HG03378 (cell line): Measurements from ENCODE around the gene WDR74.
"Not testable (repeated sequence)": the region's sequence is repeated elsewhere in the genome, so short reads cannot be mapped to it uniquely, and the experiment has no call there.

Experiments
- ATAC-seq: cut with Tn5 transposase; IDR thresholded peaks from one replicate; pipeline ENCODE4 v1.9.1; 2021; ENCODE audit warnings: mild to moderate bottlenecking, moderate library complexity; ENCODE audit not compliant: unreplicated experiment

WDR74 gene

GRCh38 chr11:62860835-62861563 is 21.6 kb upstream of the WDR74 start:
- ATAC-seq, result no peak

GRCh38 chr11:62859281-62859703 is 19.9 kb upstream of the WDR74 start:
- ATAC-seq, result not testable (repeated sequence)

GRCh38 chr11:62858201-62858600 is 18.8 kb upstream of the WDR74 start:
- no peak for ATAC-seq

- ATAC-seq, result no peak
Measured at GRCh38 chr11:62857541-62857982, 18.2 kb upstream of the WDR74 start.

- no peak for ATAC-seq
Measured at GRCh38 chr11:62856333-62856895, 17.0 kb upstream of the WDR74 start.

GRCh38 chr11:62855571-62856332 is 16.4 kb upstream of the WDR74 start:
- peak; percentile 74 for ATAC-seq

GRCh38 chr11:62854825-62855570 is 15.6 kb upstream of the WDR74 start:
- no peak for ATAC-seq

- ATAC-seq, result no peak
Measured at GRCh38 chr11:62854013-62854824, 14.8 kb upstream of the WDR74 start.

- no peak for ATAC-seq
Measured at GRCh38 chr11:62853279-62853965, 14.0 kb upstream of the WDR74 start.

GRCh38 chr11:62852523-62853188 is 13.3 kb upstream of the WDR74 start:
- ATAC-seq, result no peak

- no peak for ATAC-seq
Measured at GRCh38 chr11:62851807-62852522, 12.6 kb upstream of the WDR74 start.

GRCh38 chr11:62850911-62851806 is 11.8 kb upstream of the WDR74 start:
- ATAC-seq, result no peak

GRCh38 chr11:62847767-62848314 is 8.5 kb upstream of the WDR74 start:
- no peak for ATAC-seq

GRCh38 chr11:62846177-62846576 is 6.8 kb upstream of the WDR74 start:
- no peak for ATAC-seq

- ATAC-seq, result no peak
Measured at GRCh38 chr11:62844154-62844553, 4.8 kb upstream of the WDR74 start.

- ATAC-seq, result no peak
Measured at GRCh38 chr11:62843466-62843865, 4.1 kb upstream of the WDR74 start.

- ATAC-seq, result not testable (repeated sequence)
Measured at GRCh38 chr11:62842891-62843290, 3.5 kb upstream of the WDR74 start.
